DMS 273 (cell line): ENCODE measurements around the gene TBCE.

ENCODE experiments used
- DNase-seq: peaks from one replicate; lab custom pipeline; 2025; ENCODE audit not compliant: unreplicated experiment; lab: John Stamatoyannopoulos, UW

Gene TBCE, protein sequence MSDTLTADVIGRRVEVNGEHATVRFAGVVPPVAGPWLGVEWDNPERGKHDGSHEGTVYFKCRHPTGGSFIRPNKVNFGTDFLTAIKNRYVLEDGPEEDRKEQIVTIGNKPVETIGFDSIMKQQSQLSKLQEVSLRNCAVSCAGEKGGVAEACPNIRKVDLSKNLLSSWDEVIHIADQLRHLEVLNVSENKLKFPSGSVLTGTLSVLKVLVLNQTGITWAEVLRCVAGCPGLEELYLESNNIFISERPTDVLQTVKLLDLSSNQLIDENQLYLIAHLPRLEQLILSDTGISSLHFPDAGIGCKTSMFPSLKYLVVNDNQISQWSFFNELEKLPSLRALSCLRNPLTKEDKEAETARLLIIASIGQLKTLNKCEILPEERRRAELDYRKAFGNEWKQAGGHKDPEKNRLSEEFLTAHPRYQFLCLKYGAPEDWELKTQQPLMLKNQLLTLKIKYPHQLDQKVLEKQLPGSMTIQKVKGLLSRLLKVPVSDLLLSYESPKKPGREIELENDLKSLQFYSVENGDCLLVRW

DNA sequence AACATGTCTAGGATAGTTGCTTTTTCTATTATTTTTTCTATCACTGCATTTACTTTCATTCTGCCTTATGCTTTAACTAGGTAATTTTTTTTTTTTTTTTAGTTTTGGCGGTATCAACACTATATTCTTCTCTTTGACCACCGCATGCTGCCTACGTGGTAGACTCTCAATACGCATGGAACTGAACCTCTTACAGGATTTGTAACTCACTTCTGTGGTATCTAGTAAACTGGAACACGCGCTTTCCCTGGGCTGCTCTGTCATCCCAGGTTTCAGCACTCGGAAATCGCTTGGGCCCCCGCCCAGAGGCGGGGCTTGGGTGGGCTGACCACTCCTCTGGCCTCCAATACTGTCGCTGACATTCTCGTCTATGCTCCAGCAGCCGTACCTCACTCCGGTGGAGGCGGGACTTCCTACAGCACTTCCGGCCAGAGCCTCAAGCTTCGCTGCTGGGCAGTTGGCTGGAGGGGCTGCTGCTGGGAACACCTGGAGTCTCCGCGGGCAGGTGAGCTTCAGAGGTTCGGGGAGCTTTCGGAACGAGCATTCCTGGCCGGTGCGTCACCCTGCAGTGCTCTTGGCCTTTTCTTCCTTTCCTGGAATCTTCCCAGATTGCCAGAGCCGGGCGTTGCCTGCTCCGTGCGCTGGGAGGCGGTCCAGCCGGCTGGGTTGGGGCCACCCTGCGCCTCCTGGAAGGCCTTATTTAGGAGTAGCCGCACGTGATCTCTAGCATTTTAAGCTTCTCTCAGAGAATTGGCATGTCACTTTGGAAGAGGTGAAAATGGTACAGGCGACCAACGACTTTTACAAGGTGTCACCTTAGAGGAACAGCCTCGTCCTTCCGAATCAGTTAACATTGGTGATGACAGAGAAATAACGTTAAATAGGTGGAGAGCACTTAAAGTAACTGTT lies at the start of gene TBCE:
Gene TBCE (plus strand): TSS at position 428 of the 909 bp plus-strand sequence. CDS start 12,623 bp downstream, outside the sequence.
- peak; percentile 99 for DNase-seq

DNA sequence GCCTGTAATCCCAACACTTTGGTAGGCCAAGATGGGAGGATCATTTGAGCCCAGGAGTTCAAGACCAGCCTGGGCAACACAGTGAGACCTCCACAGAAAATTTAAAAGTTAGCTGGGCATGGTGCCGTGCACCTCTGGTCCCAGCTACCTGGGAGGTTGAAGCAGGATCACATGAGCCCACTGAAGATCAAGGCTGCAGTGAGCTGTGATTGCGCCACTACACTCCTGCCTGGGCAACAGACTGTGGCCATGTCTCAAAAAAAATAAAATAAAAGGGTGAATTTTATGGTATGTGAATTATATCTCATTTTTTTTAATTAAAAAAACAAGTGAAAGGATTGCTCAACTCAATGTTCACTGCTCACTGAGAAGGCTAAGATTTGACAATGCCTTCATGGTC lies 48.0 kb upstream of the TBCE start:
- no peak for DNase-seq

DNA sequence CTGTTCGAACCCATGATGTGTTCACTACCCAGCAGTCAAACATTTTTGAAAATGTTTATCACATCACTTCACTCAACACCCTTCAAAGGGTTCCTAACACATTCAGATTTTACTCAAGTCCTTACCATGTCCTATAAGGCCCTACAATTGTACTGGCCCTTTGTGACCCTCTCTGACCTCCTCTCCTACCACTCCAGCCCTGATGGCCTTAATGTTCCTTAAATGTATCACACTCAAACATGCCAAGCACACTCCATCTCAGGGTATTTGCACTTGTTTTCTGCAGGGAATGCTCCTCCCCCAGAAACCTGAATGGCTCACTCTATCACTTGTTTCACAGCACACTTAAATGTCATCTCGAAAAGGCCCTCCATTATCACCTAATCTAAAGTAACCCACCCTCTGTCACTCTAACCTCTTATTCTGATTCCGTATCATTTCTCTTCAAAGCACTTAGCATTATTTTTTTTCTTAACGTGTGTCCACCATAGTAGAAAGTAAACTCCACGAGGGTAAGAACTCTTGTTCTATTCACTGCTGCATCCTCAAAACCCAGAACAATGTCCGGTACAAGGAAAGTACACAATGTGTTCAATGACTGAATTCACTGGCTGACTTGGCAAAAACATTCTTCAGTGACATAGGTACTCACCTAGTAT lies 46.6 kb upstream of the TBCE start:
- no peak for DNase-seq

DNA sequence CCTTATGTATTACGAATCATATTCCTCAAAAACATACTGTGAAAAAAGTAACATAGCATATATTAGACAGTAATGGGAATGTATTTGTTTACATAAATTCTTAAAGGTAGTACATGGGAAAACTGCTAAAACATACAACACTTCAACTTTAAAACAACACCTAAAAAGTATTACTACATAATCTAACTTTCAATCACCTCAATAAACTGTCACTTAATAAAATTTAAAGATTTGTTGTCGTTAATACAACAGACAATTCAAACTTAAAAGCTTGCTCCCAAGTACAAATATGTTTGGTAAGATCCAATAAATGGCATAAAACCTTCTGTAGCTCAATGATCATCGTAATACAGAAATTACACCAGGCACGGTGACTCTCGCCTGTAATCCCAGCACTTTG lies 42.9 kb upstream of the TBCE start:
- DNase-seq = no peak

DNA sequence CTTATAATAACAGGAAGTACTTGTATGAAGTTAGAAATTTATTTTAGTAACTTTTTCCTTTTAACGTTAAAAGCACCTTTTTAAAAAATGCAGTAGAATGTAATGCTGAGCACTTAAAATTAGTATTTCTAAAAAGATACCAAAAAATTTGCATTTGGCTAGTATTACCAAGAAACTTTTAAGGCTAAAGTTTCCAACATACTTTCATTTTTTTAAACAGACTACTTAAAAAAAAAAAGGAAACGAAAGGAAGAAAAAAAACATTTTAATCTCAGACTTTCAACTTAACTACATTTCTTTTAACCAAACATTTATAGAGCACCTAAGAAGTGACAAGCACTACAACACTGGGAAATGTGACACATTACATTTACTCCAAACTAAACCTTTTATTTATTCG lies 42.1 kb upstream of the TBCE start:
- DNase-seq = no peak

DNA sequence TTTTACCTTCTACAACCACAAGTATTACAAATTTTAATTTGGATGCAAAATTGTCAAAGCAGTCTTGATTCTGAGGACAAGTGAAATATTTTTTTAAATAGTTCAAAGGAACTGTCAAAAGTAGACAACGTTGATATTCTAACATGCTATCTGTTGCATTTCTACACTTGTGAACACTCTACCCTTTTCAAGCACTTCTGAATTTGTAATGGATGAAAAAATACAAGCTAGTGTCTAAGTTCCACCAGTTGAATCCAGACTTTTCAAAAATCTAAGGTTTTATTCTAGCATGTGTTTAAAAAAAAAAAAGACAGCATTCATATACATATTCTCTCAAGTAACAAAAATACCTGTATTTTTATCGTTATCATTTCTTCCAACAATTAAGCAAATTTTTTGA lies 41.4 kb upstream of the TBCE start:
- DNase-seq = no peak

DNA sequence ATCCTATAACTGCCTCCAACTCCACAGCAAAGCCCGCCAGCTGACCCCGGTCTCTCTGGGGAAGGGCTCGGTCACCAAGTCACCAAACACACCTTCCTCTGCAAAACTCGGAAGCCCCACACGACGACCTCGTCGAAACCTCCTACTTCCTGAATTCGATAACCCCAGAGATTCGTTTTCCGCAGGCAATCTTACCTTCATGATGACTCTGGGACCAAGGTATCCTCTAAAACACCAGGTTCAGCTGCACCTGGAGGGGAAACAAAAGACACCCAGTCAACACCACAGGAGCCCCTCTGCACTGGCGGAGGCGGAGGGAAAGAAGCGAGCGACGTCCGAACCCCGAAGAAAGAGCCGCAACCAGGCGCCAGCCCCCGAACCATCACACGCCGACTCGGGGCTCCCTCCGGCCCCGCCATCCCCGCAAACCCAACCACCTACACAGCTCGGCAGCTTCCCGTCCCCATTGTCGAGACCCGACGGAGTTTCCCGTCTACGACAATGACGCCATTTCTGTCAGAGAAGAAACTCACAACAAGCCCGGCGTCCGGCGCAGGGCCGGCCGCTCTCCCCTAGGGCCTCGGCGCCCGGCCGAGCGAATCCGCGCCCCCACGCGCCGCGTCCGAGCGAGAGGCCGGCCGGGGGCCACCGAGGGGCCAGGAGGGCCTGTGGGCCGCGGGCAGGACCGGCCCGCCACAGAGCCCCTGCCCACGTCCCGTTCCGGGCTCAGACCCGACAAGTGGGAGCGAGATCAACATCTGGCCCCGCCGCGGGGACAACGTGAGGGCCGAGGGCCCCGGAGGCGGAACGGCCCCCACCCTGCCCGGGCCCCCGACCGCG lies 40.3 kb upstream of the TBCE start:
- peak; percentile 73 for DNase-seq

DNA sequence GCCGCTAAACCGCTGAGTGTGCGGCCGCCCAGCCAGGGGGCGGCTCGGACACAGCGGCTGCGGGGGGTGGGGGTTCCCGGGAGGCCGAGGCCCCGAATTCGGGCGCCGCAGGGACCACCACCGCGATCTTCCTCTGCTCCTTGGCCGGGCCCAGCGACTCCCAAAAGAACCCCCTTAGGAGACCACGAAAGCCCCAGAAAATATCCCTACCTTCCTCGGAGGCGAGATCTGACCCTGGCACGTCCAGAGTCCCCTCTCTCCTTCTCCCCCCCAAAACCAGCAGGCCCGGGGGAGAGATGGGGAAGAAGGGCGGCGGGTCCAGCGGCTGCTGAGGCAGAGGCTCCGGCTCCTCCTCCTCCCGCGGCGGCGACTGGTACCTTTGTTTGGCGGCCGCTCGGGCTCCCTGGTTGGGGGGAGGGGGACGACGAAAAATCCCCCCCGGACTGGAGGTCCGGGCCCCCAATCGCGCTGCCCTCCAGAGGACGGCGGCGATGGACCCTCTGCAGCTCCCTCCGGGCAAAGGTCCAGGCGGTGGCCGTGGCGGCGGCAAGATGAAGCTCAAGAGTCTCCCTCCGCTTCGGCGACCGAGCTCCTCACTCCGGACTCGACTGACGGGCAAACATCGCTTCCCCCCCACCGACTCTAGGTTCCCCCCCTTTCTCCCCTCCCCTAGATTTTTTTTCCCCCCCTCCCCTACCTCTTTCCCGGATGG lies 39.5 kb upstream of the TBCE start, which contains the start of gene ARID4B:
Gene ARID4B (minus strand): TSS at position 621 of the 712 bp plus-strand sequence. CDS start 1,260 bp downstream, outside the sequence.
- DNase-seq = peak; percentile 84

DNA sequence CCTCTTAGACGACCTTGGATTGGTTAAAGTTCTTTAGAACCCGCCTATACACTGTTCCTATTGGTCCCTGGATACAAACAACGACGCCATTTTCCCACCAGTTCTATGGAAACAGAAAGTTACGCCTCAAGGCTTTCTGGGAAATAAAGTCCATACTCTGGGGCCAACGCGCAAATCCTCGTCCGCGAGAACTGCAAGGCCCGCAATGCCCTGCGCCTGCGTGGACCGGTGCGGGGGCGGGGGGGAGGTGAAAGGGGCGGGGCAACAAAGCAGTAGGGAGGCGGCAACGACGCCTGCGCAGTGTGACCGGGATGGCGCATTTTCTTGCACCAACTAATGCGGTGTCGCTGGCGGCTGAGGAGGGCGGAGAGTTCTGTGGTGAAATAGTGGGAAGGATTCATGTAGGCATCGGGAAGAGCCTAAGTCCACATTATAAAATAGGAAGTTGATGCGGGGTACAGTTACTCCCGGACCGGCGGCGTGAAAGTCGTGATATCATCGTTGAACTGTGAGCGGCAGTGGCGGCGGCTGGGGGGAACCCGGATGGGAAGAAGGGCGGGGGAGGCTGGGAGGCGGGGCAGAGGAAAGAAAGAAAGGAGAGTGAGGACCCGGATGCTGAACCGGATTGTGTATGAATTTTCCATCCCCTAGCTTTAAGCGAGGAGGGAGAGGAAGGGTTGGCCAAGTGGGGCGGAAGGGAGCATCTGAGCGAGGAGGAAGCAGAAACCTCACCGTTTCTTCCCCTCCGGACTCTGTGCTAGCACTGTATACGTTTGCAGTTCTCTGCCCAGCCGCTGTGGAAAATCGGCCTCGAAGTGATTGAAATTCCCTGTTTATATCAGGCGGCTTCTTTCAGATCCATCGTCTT lies 38.7 kb upstream of the TBCE start, which contains the start of gene GGPS1:
Gene GGPS1 (plus strand): TSS at position 300 of the 868 bp plus-strand sequence. CDS start 6,695 bp downstream, outside the sequence.
- peak; percentile 100 for DNase-seq

DNA sequence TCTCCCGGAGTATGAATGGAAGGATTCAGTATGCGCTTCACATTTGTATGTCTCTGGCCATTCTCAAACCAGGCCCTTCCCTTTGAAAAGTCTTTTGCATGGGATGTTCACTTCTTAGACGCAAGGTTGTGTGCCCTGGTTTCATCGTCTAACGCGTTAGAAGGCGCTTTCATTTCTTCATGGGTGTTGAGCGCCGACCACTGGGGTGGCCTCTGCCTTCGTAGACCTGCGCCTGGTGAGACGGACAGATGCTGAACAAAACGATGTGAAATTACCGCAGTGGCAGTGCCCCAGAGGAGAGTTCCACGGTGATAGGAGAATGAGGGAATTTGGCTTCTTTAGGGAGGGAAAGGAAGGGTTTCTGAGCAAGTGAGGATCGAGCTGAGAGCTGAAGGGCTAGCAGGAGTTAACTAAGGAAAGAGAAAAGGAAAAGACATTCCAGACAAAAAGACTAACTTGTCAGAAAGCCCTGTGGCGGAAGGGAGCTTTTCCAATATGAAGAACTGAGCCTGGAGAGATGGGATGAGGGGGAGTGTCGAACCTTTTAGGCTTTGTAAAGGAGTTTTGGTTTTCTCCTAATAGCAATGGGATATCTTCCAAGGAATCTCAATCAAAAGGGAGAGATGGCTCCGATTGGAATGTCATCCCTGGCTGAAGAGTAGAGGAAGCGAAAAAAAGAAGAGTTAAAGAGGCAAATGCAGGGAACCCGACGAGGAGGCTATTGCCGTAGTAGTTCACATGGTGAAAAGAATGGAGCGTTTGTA lies 37.9 kb upstream of the TBCE start:
- DNase-seq = peak; percentile 77

DNA sequence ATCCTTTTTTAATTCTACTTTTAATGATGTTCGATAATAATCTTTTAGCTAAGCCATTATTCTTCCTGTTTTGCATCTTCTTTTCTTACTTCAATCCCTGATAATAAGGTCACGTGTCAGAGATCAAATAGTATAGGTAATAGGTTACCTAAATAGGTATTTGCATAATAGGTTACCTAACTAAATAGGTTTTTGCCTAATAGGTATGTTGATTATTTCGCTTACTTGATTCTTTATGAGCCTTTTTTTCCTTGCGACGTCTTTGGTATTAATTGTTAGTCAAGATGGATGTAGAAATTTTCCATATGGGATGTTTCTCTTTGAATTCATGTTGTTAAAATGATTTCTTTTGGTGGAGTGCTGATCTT lies 36.3 kb upstream of the TBCE start:
- no peak for DNase-seq

DNA sequence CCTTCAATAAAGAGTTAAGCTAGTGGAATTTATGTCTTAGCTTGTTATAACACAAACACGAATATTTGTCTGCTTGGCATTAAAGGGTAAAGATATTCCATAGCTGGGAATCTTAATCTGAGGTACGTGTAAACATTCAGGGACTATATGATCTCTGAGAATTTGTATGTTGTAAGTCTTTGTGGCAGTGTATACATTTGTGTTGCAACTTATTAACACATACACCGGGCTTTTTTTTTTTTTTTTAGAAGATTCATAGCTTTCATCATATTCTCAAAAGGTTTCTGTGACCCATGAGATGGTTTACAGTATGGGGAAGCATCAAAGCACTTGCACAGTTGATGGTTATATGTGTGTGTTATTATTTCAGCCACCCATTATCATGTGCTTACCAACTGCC lies 35.8 kb upstream of the TBCE start:
- DNase-seq = no peak

DNA sequence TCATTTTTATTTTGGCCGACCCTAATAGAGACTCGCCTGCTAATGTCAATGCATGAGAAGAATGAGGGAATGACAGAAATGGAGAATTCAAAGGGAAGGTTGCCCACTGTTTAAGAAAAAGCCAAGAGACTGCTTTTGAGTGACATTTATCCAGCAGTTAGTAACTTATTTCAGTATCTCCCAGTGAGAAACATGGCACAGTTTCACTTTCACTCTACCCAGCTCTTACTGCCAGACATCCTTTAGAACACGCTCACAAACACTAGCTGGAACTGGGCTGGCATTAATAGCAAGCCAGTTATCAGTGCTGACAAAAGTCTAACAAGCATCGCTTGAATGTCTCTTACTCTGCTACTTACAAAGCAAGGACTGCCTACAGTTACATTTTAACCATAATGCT lies 30.3 kb upstream of the TBCE start:
- DNase-seq = no peak

DNA sequence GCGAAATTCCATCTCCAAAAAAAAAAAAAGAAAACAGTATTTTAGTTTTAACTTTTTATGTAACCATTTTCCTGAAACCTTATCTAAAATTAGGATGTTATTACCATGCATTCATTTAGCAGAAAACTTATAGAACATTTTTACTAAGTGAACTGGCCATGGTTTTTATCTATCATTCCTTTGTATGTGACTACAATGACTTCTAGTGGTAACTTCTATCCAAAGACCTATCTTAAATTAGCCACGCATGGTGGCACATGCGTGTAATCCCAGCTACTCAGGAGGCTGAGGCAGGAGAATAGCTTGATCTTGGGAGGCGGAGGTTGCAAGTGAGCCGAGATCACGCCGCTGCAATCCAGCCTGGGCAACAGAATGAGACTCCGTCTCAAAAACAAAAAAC lies 27.5 kb upstream of the TBCE start:
- no peak for DNase-seq

DNA sequence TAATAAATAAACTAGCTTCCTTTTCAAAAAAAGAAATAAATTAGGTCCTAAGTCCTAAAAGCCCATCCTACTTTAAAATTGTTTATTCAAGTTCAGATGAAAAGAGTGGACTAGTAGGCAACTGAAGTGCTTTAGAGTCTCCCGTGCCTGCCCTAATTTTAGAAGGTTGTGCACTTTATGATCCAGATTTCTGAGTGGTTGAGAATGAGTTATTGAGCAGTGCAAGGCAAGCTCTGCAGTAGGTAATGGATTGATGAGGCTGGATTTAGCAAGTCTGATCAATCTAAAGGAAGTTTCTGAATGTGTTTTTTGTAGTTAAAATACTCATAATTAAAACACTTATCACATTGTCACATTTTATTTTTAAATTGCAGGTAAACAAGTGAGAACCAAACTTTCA lies 25.9 kb upstream of the TBCE start:
- DNase-seq = no peak

DNA sequence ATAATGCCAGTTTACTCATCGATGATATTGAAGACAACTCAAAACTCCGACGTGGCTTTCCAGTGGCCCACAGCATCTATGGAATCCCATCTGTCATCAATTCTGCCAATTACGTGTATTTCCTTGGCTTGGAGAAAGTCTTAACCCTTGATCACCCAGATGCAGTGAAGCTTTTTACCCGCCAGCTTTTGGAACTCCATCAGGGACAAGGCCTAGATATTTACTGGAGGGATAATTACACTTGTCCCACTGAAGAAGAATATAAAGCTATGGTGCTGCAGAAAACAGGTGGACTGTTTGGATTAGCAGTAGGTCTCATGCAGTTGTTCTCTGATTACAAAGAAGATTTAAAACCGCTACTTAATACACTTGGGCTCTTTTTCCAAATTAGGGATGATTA lies 25.2 kb upstream of the TBCE start:
- no peak for DNase-seq

DNA sequence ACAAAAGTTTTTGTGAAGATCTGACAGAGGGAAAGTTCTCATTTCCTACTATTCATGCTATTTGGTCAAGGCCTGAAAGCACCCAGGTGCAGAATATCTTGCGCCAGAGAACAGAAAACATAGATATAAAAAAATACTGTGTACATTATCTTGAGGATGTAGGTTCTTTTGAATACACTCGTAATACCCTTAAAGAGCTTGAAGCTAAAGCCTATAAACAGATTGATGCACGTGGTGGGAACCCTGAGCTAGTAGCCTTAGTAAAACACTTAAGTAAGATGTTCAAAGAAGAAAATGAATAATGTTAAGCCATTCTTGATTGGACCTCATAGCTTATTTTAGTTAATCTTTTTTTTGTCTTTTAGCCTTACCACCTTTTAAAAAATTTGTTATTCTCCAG lies 24.8 kb upstream of the TBCE start:
- no peak for DNase-seq

DNA sequence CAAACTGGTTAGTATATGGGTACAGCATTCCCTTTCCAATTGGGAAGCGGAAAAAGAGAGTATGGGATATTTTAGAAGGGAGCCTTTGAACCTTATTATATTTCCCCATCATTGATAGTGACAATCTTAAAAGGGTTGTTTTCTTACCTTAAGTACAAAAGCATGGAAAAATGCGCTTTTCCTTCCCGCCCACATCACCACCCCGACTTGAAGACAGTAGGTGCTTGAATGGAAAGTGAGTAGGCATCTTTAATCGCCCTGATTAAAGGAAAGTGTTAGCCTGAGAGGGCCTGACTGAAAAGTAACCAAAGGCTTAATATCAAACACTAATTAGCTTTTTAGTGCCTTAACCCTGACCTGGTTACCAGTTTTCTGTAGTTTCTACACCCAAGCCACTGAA lies 23.5 kb upstream of the TBCE start:
- DNase-seq = no peak
